Smooth muscle cell (in vitro differentiated cells): ENCODE results near the gene ATRN. TPM values are rescaled to one million over a fixed set of nuclear protein-coding genes. Genes with fewer than 3 reads are reported as not detected.

Source experiments
- DNase-seq: peaks from one replicate; lab custom pipeline; 2025; ENCODE audit not compliant: unreplicated experiment; lab: John Stamatoyannopoulos, UW
- H2AFZ ChIP-seq: fragments of 200-600 bp; sonication (generic); 2 replicates; pipeline ENCODE4 v1.6.0; 2016; ENCODE audit warnings: antibody characterized with exemption, low read depth, mild to moderate bottlenecking
- H3F3A ChIP-seq: fragments of 200-600 bp; sonication (generic); 2 replicates; pipeline ENCODE4 v1.6.0; 2017; ENCODE audit warnings: antibody characterized with exemption, low read depth
- H3K27ac ChIP-seq: fragments of 200-600 bp; sonication (generic); 2 replicates; pipeline ENCODE4 v1.5.1; 2016; ENCODE audit warnings: low read depth, mild to moderate bottlenecking
- H3K27me3 ChIP-seq: fragments of 200-600 bp; sonication (generic); 2 replicates; pipeline ENCODE4 v1.6.1; 2016; ENCODE audit warnings: low read depth, mild to moderate bottlenecking
- H3K36me3 ChIP-seq: fragments of 200-600 bp; sonication (generic); 2 replicates; pipeline ENCODE4 v1.5.1; 2016; ENCODE audit warnings: low read depth
- H3K4me1 ChIP-seq: fragments of 200-600 bp; sonication (generic); 2 replicates; pipeline ENCODE4 v1.5.1; 2016; ENCODE audit warnings: low read depth
- H3K4me2 ChIP-seq: fragments of 200-600 bp; sonication (generic); 2 replicates; pipeline ENCODE4 v1.6.0; 2016; ENCODE audit warnings: mild to moderate bottlenecking
- H3K4me3 ChIP-seq: fragments of 200-600 bp; sonication (generic); 2 replicates; pipeline ENCODE4 v1.5.1; 2016; ENCODE audit warnings: mild to moderate bottlenecking
- H3K79me2 ChIP-seq: fragments of 200-600 bp; sonication (generic); 2 replicates; pipeline ENCODE4 v1.6.0; 2016; ENCODE audit warnings: low read depth, mild to moderate bottlenecking
- H3K9ac ChIP-seq: fragments of 200-600 bp; sonication (generic); 2 replicates; pipeline ENCODE4 v1.6.0; 2016; ENCODE audit warnings: low read depth
- H3K9me3 ChIP-seq: fragments of 200-600 bp; sonication (generic); replicated peaks from 2 replicates; pipeline ENCODE4 v1.5.1; 2016; ENCODE audit warnings: low read depth
- H4K20me1 ChIP-seq: fragments of 200-600 bp; sonication (generic); 2 replicates; pipeline ENCODE4 v1.6.0; 2016; ENCODE audit warnings: low read depth
- CTCF ChIP-seq: fragments of 200-600 bp; sonication (generic); IDR thresholded peaks from 2 replicates; pipeline ENCODE4 v1.5.1; 2017; ENCODE audit warnings: borderline replicate concordance, mild to moderate bottlenecking, antibody characterized with exemption; ENCODE audit not compliant: insufficient read depth, poor library complexity, severe bottlenecking
- WGBS: methylation state at CpG from one replicate; pipeline ENCODE4 v1.1.7; 2016; ENCODE audit warnings: low lambda C conversion rate; 5-methylcytosine and 5-hydroxymethylcytosine counted together
- polyA plus RNA-seq: library from polyadenylated mRNA; unstranded; fragments of >200 nt; fragmentation: Nextera tagmentation; extraction: Ambion mirVana; gene quantifications from 2 replicates; pipeline ENCODE4 v1.2.1, GENCODE V29; 2016
- total RNA-seq: library from RNA; depleted of rRNA; stranded (reverse); fragments of >200 nt; gene quantifications from 2 replicates; pipeline ENCODE4 v1.2.3, GENCODE V29; 2014

ATRN gene
- total and polyA plus RNA-seq, 2 experiments from 2014 or later: 17.9 to 44.0 TPM

- TF ChIP-seq CTCF: no peak
- no peak for DNase-seq
- no peaks in the 10 kb centered on the region for H3K27me3 ChIP-seq
- no peaks in the 10 kb centered on the region for H3F3A ChIP-seq
- 72% methylated on average over 2 of the region's 2 CpGs for WGBS
- no peak overlapping the region for H3K27ac ChIP-seq
- H4K20me1 ChIP-seq: peaks cover under 1% of the 10 kb centered on the region
- H3K4me2 ChIP-seq: no peak overlapping the region
- no peak overlapping the region for H3K4me3 ChIP-seq
- peaks cover 3% of the 10 kb centered on the region for H3K36me3 ChIP-seq
- H3K79me2 ChIP-seq: no peaks in the 10 kb centered on the region
- H3K9me3 ChIP-seq: no peaks in the 10 kb centered on the region
- no peak overlapping the region for H3K9ac ChIP-seq
- no peak overlapping the region for H2AFZ ChIP-seq
- no peaks in the 10 kb centered on the region for H3K4me1 ChIP-seq
These were observed 95.0 kb downstream of the ATRN start for GRCh38 chr20:3565851-3566250.

- Histone ChIP-seq H3K27me3 (no peaks in the 10 kb centered on the region), H2AFZ (no peak overlapping the region), H3K4me2 (no peak overlapping the region), H3F3A (no peaks in the 10 kb centered on the region), H3K4me3 (no peak overlapping the region), H3K79me2 (no peaks in the 10 kb centered on the region), H3K27ac (no peak overlapping the region), H3K36me3 (peaks cover 3% of the 10 kb centered on the region), H3K9me3 (no peaks in the 10 kb centered on the region), H3K4me1 (no peaks in the 10 kb centered on the region), H4K20me1 (peaks cover 5% of the 10 kb centered on the region), H3K9ac (no peak overlapping the region)
- TF ChIP-seq CTCF: no peak
- WGBS: 61% methylated on average over 1 of the region's 1 CpG
- DNase-seq: no peak
These were observed 101.3 kb downstream of the ATRN start for GRCh38 chr20:3572151-3572550.

- Histone ChIP-seq H3K27me3 (no peaks in the 10 kb centered on the region), H2AFZ (no peak overlapping the region), H3K27ac (no peak overlapping the region), H4K20me1 (no peaks in the 10 kb centered on the region), H3K4me2 (no peak overlapping the region), H3K4me1 (no peaks in the 10 kb centered on the region), H3K9ac (no peak overlapping the region), H3K9me3 (no peaks in the 10 kb centered on the region), H3K79me2 (no peaks in the 10 kb centered on the region), H3F3A (no peaks in the 10 kb centered on the region), H3K36me3 (peaks cover 9% of the 10 kb centered on the region), H3K4me3 (no peak overlapping the region)
- no peak for DNase-seq
- no peak for TF ChIP-seq CTCF
These were observed 105.5 kb downstream of the ATRN start for GRCh38 chr20:3576363-3576762.

GRCh38 chr20:3577366-3577765, 106.5 kb downstream of the ATRN start:
- WGBS: 100% methylated on average over 1 of the region's 1 CpG
- Histone ChIP-seq H3K4me1 (no peaks in the 10 kb centered on the region), H3K27ac (no peak overlapping the region), H2AFZ (no peak overlapping the region), H3K36me3 (peaks cover 13% of the 10 kb centered on the region), H3K4me3 (no peak overlapping the region), H4K20me1 (no peaks in the 10 kb centered on the region), H3K79me2 (no peaks in the 10 kb centered on the region), H3K9me3 (no peaks in the 10 kb centered on the region), H3K4me2 (no peak overlapping the region), H3K27me3 (no peaks in the 10 kb centered on the region), H3K9ac (no peak overlapping the region), H3F3A (no peaks in the 10 kb centered on the region)
- no peak for DNase-seq
- TF ChIP-seq CTCF: no peak
